Limb (tissue), 2 donors: Measurements from ENCODE around the gene ADCY1.

ENCODE experiments used
- DNase-seq, 2 donors: peaks; one replicate each; pipeline ENCODE4 v3.0.0-alpha.2; 2016; ENCODE audit errors: extremely low spot score in 2 of 2

The ADCY1 gene

GRCh38 chr7:45663167-45663921 is 89.2 kb downstream of the ADCY1 start:
- peak in 1 of 2 donors; percentile 26 for DNase-seq

GRCh38 chr7:45663965-45664633 is 89.9 kb downstream of the ADCY1 start:
- DNase-seq, result peak in 1 of 2 donors; percentile 12

- DNase-seq, result no peak
Observed at GRCh38 chr7:45665172-45665571, 91.0 kb downstream of the ADCY1 start.

- no peak for DNase-seq
Observed at GRCh38 chr7:45670227-45670626, 96.1 kb downstream of the ADCY1 start.

- no peak for DNase-seq
Observed at GRCh38 chr7:45670717-45671116, 96.5 kb downstream of the ADCY1 start.

GRCh38 chr7:45677311-45677900 is 103.2 kb downstream of the ADCY1 start:
- DNase-seq, result peak in 1 of 2 donors; percentile 12

GRCh38 chr7:45679516-45679915 is 105.3 kb downstream of the ADCY1 start:
- peak in 1 of 2 donors; percentile 19 for DNase-seq

- no peak for DNase-seq
Observed at GRCh38 chr7:45680776-45681175, 106.6 kb downstream of the ADCY1 start.

- peak in 1 of 2 donors; percentile 17 for DNase-seq
Observed at GRCh38 chr7:45681596-45682357, 107.6 kb downstream of the ADCY1 start.

GRCh38 chr7:45682358-45682735 is 108.2 kb downstream of the ADCY1 start:
- no peak for DNase-seq

- DNase-seq, result peak in 1 of 2 donors; percentile 14
Observed at GRCh38 chr7:45682836-45683555, 108.8 kb downstream of the ADCY1 start.

GRCh38 chr7:45683556-45684148 is 109.5 kb downstream of the ADCY1 start:
- DNase-seq, result peak in 1 of 2 donors; percentile 21

- DNase-seq, result no peak
Observed at GRCh38 chr7:45684910-45685618, 110.9 kb downstream of the ADCY1 start.

- DNase-seq, result peak in 1 of 2 donors; percentile 18
Observed at GRCh38 chr7:45685619-45686240, 111.6 kb downstream of the ADCY1 start.

- DNase-seq, result peak in 1 of 2 donors; percentile 11
Observed at GRCh38 chr7:45686441-45687184, 112.4 kb downstream of the ADCY1 start.

GRCh38 chr7:45687185-45687560 is 113.0 kb downstream of the ADCY1 start:
- DNase-seq, result peak in 1 of 2 donors; percentile 9

GRCh38 chr7:45687721-45688120 is 113.6 kb downstream of the ADCY1 start:
- DNase-seq, result peak in 1 of 2 donors; percentile 10

- DNase-seq, result no peak
Observed at GRCh38 chr7:45688382-45688781, 114.2 kb downstream of the ADCY1 start.
